GM19452 (cell line): ENCODE measurements around the gene ABCA5.
"Not testable (repeated sequence)": the region's sequence is repeated elsewhere in the genome, so short reads cannot be mapped to it uniquely, and the experiment has no call there.

Experiments
- ATAC-seq: cut with Tn5 transposase; IDR thresholded peaks from one replicate; pipeline ENCODE4 v1.9.1; 2021; ENCODE audit not compliant: unreplicated experiment

Gene ABCA5

GRCh38 chr17:69333561-69333960, 6.6 kb upstream of the ABCA5 start:
- no peak for ATAC-seq

- no peak for ATAC-seq
Measured at GRCh38 chr17:69331756-69332155, 4.8 kb upstream of the ABCA5 start.

GRCh38 chr17:69326377-69327059, 415 bp downstream of the ABCA5 start:
- no peak for ATAC-seq

- no peak for ATAC-seq
Measured at GRCh38 chr17:69325518-69326376, 1.2 kb downstream of the ABCA5 start.

- no peak for ATAC-seq
Measured at GRCh38 chr17:69323806-69324205, 3.1 kb downstream of the ABCA5 start.

GRCh38 chr17:69320908-69321238, 6.1 kb downstream of the ABCA5 start:
- no peak for ATAC-seq

GRCh38 chr17:69320210-69320907, 6.6 kb downstream of the ABCA5 start:
- no peak for ATAC-seq

GRCh38 chr17:69317625-69318024, 9.3 kb downstream of the ABCA5 start:
- no peak for ATAC-seq

GRCh38 chr17:69314246-69315065, 12.5 kb downstream of the ABCA5 start:
- no peak for ATAC-seq

GRCh38 chr17:69305177-69305576, 21.8 kb downstream of the ABCA5 start:
- no peak for ATAC-seq

GRCh38 chr17:69302682-69303081, 24.3 kb downstream of the ABCA5 start:
- no peak for ATAC-seq

- ATAC-seq: no peak
Measured at GRCh38 chr17:69300222-69300621, 26.7 kb downstream of the ABCA5 start.

- ATAC-seq: not testable (repeated sequence)
Measured at GRCh38 chr17:69298120-69298722, 28.7 kb downstream of the ABCA5 start.

GRCh38 chr17:69287168-69287567, 39.8 kb downstream of the ABCA5 start:
- no peak for ATAC-seq

- ATAC-seq: no peak
Measured at GRCh38 chr17:69286257-69286656, 40.7 kb downstream of the ABCA5 start.

GRCh38 chr17:69284646-69285045, 42.3 kb downstream of the ABCA5 start:
- no peak for ATAC-seq

GRCh38 chr17:69282002-69282401, 44.9 kb downstream of the ABCA5 start:
- no peak for ATAC-seq

GRCh38 chr17:69276279-69276678, 50.7 kb downstream of the ABCA5 start:
- not testable (repeated sequence) for ATAC-seq

- ATAC-seq: no peak
Measured at GRCh38 chr17:69275751-69276150, 51.2 kb downstream of the ABCA5 start.

- no peak for ATAC-seq
Measured at GRCh38 chr17:69271023-69271422, 55.9 kb downstream of the ABCA5 start.
